Stomach smooth muscle (tissue), 2 donors: ENCODE measurements around the gene AATF.

ENCODE experiments used
- H3K27ac ChIP-seq: one replicate; pipeline ENCODE4 v1.7.0; 2013; ENCODE audit warnings: mild to moderate bottlenecking, low read length, inconsistent platforms
- H3K27me3 ChIP-seq, 2 donors: one replicate each; pipeline ENCODE4 v1.7.0; 2013; ENCODE audit warnings: low read length in 2 of 2; ENCODE audit not compliant: insufficient read depth in 2 of 2, control insufficient read depth in 1 of 2
- H3K36me3 ChIP-seq, 2 donors: one replicate each; pipeline ENCODE4 v1.7.0; 2013; ENCODE audit warnings: low read length in 2 of 2; ENCODE audit not compliant: control insufficient read depth in 2 of 2, insufficient read depth in 2 of 2
- H3K4me1 ChIP-seq: one replicate; pipeline ENCODE4 v1.7.0; 2013; ENCODE audit warnings: low read length; ENCODE audit not compliant: control insufficient read depth, insufficient read depth
- H3K4me3 ChIP-seq, 2 donors: one replicate each; pipeline ENCODE4 v1.7.0; 2013; ENCODE audit warnings: low read length in 2 of 2
- H3K9ac ChIP-seq, 2 donors: one replicate each; pipeline ENCODE4 v1.7.0; 2013; ENCODE audit warnings: low read length in 2 of 2, mild to moderate bottlenecking in 1 of 2
- H3K9me3 ChIP-seq, 2 donors: one replicate each; pipeline ENCODE4 v1.7.0; 2013; ENCODE audit warnings: low read length in 2 of 2; ENCODE audit not compliant: control insufficient read depth in 2 of 2
- donor health status: healthy.
- donor health status: Pancreatic carcinoma.

The AATF gene

GRCh38 chr17:37082985-37083384 is 134.2 kb downstream of the AATF start:
- no peak overlapping the region for H3K27ac ChIP-seq
- no peak overlapping the region for H3K4me3 ChIP-seq
- peaks cover 2% of the 10 kb centered on the region for H3K4me1 ChIP-seq
- H3K9ac ChIP-seq, result no peak overlapping the region
- H3K27me3 ChIP-seq, result no peaks in the 10 kb centered on the region
- no peaks in the 10 kb centered on the region for H3K9me3 ChIP-seq
- H3K36me3 ChIP-seq, result peaks cover 11 to 26% of the 10 kb centered on the region in 2 donors

- Histone ChIP-seq H3K9ac (no peak overlapping the region), H3K4me3 (no peak overlapping the region), H3K36me3 (peaks cover 11 to 26% of the 10 kb centered on the region in 2 donors), H3K4me1 (peaks cover 2% of the 10 kb centered on the region), H3K27ac (no peak overlapping the region), H3K27me3 (no peaks in the 10 kb centered on the region), H3K9me3 (no peaks in the 10 kb centered on the region)
Observed at GRCh38 chr17:37083456-37083855, 134.7 kb downstream of the AATF start.

GRCh38 chr17:37084372-37084771 is 135.6 kb downstream of the AATF start:
- Histone ChIP-seq H3K36me3 (peaks cover 11 to 26% of the 10 kb centered on the region in 2 donors), H3K27ac (no peak overlapping the region), H3K27me3 (no peaks in the 10 kb centered on the region), H3K4me1 (peaks cover 2% of the 10 kb centered on the region), H3K9ac (no peak overlapping the region), H3K4me3 (no peak overlapping the region), H3K9me3 (no peaks in the 10 kb centered on the region)

- no peak overlapping the region for H3K27ac ChIP-seq
- H3K27me3 ChIP-seq, result no peaks in the 10 kb centered on the region
- no peak overlapping the region for H3K4me3 ChIP-seq
- peaks cover 13% of the 10 kb centered on the region for H3K4me1 ChIP-seq
- no peak overlapping the region for H3K9ac ChIP-seq
- H3K36me3 ChIP-seq, result peaks cover 11 to 26% of the 10 kb centered on the region in 2 donors
- H3K9me3 ChIP-seq, result no peaks in the 10 kb centered on the region
Observed at GRCh38 chr17:37086334-37086733, 137.6 kb downstream of the AATF start.

GRCh38 chr17:37086948-37087347 is 138.2 kb downstream of the AATF start:
- H3K27me3 ChIP-seq, result no peaks in the 10 kb centered on the region
- no peak overlapping the region for H3K9ac ChIP-seq
- H3K36me3 ChIP-seq, result peaks cover 11 to 26% of the 10 kb centered on the region in 2 donors
- no peak overlapping the region for H3K27ac ChIP-seq
- peaks cover 16% of the 10 kb centered on the region for H3K4me1 ChIP-seq
- H3K4me3 ChIP-seq, result no peak overlapping the region
- H3K9me3 ChIP-seq, result no peaks in the 10 kb centered on the region

GRCh38 chr17:37087683-37088082 is 138.9 kb downstream of the AATF start:
- H3K27ac ChIP-seq, result no peak overlapping the region
- H3K27me3 ChIP-seq, result no peaks in the 10 kb centered on the region
- H3K9me3 ChIP-seq, result no peaks in the 10 kb centered on the region
- H3K4me3 ChIP-seq, result no peak overlapping the region
- H3K36me3 ChIP-seq, result peaks cover 11 to 28% of the 10 kb centered on the region in 2 donors
- H3K9ac ChIP-seq, result no peak overlapping the region
- peaks cover 16% of the 10 kb centered on the region for H3K4me1 ChIP-seq

- Histone ChIP-seq H3K27ac (no peak overlapping the region), H3K9ac (no peak overlapping the region), H3K36me3 (peaks cover 11 to 29% of the 10 kb centered on the region in 2 donors)
Observed at GRCh38 chr17:37088459-37088858, 139.7 kb downstream of the AATF start.

GRCh38 chr17:37088913-37089312 is 140.2 kb downstream of the AATF start:
- H3K27me3 ChIP-seq, result no peaks in the 10 kb centered on the region
- H3K4me1 ChIP-seq, result peaks cover 14% of the 10 kb centered on the region
- peaks cover 11 to 29% of the 10 kb centered on the region in 2 donors for H3K36me3 ChIP-seq
- no peaks in the 10 kb centered on the region for H3K9me3 ChIP-seq
- H3K4me3 ChIP-seq, result no peak overlapping the region
- H3K27ac ChIP-seq, result no peak overlapping the region
- H3K9ac ChIP-seq, result no peak overlapping the region

More at GRCh38 chr17:37088459-37088858, 139.7 kb downstream of the AATF start:
- Histone ChIP-seq H3K9me3 (no peaks in the 10 kb centered on the region), H3K27me3 (no peaks in the 10 kb centered on the region), H3K4me3 (no peak overlapping the region), H3K4me1 (peaks cover 16% of the 10 kb centered on the region)

- Histone ChIP-seq H3K27ac (no peak overlapping the region), H3K4me3 (no peak overlapping the region)
Observed at GRCh38 chr17:37089956-37090355, 141.2 kb downstream of the AATF start.

GRCh38 chr17:37090941-37091340 is 142.2 kb downstream of the AATF start:
- Histone ChIP-seq H3K4me1 (peaks cover 17% of the 10 kb centered on the region), H3K27ac (peak overlapping the region; percentile 49), H3K9me3 (no peaks in the 10 kb centered on the region), H3K9ac (no peak overlapping the region), H3K36me3 (peaks cover 8 to 20% of the 10 kb centered on the region in 2 donors), H3K4me3 (no peak overlapping the region), H3K27me3 (no peaks in the 10 kb centered on the region)

More at GRCh38 chr17:37089956-37090355, 141.2 kb downstream of the AATF start:
- Histone ChIP-seq H3K9ac (no peak overlapping the region), H3K4me1 (peaks cover 17% of the 10 kb centered on the region), H3K36me3 (peaks cover 11 to 26% of the 10 kb centered on the region in 2 donors), H3K27me3 (no peaks in the 10 kb centered on the region), H3K9me3 (no peaks in the 10 kb centered on the region)

GRCh38 chr17:37092071-37092470 is 143.3 kb downstream of the AATF start:
- Histone ChIP-seq H3K27me3 (no peaks in the 10 kb centered on the region), H3K36me3 (peaks cover 15 to 20% of the 10 kb centered on the region in 2 donors), H3K9ac (no peak overlapping the region), H3K4me3 (no peak overlapping the region), H3K9me3 (no peaks in the 10 kb centered on the region), H3K27ac (peak overlapping the region; percentile 49), H3K4me1 (peaks cover 17% of the 10 kb centered on the region)
